ENCODE results near the gene COG3.

COG3 gene

DNA sequence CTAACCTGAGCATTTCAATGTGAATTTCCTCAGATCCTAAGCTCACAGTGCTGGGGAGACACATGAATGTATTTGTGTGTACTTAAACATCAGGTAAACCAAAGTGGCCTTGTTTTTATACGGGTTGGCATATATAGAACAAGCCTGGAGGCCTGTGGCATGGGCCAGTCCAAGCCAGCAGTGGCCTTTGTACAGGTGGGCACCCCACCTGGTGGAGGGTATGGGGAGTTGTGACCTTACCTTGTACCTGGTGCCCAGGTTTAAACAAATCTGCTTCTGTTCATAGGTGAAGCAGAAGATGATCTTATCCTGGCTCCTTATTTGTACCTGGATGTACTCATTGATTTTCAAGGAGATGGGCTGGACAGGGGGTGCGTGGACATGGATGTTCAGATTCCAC is 79.8 kb downstream of the COG3 start:
- DNase-seq (ENCODE audit: extremely low read depth in 1 of 2, low read depth in 1 of 2), result no peak

DNA sequence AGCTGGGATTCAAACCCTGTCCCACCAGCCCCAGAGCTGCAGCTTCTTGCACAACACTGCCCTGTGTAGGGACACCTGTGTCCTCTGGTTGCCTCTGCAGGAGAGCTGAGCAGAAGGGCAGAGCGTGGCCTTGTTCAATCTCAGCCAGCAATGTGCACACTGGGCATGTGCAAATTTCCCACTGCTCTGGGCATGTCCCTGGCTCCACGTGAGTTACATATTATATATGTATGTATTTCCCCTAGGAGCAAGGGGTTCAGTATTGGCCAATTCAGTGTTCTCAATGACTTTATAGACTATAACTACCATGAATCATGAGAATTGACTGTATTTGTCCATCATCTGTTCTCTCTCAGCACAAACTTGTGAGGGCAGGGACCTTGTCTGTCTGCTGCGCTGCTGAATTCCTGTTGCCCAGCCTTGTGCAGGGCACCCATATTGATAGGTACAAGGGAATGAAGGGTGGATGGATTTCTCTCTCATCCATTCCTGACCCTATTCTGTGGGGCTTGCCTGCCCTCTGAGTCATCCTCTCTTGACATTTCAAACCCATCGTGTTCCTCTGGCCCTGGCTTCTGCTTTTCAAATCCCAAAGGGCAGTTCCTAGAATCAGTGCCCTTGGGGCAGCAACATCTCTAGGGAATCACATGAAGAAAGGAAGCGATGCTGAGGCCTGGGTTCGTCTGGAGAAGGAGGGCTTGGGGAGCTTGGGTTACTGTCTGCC is 81.1 kb downstream of the COG3 start:
- DNase-seq (ENCODE audit: extremely low read depth in 1 of 2, low read depth in 1 of 2), result no peak

DNA sequence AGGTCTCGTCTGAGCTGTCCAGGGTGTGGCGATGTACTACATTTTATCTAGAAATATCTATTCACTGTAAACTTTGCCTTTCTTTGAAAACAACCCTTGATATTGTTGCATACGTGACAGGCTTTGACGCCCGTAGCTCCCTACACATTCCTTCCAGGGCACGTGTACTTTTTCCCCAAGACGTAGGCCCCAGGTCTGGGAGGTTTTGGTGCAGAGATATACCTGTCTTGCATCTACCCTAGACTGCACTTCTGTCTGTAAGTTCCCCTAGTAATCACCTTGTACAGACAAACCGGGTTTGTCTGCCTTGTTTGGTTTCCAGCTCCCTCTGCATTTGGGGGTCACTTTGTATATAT is 81.6 kb downstream of the COG3 start:
- no peak for DNase-seq (ENCODE audit: extremely low read depth in 1 of 2, low read depth in 1 of 2)

- DNase-seq (ENCODE audit: extremely low read depth in 1 of 2, low read depth in 1 of 2), result no peak
These were observed 83.5 kb downstream of the COG3 start for GRCh38 chr13:45548281-45548680.

DNA sequence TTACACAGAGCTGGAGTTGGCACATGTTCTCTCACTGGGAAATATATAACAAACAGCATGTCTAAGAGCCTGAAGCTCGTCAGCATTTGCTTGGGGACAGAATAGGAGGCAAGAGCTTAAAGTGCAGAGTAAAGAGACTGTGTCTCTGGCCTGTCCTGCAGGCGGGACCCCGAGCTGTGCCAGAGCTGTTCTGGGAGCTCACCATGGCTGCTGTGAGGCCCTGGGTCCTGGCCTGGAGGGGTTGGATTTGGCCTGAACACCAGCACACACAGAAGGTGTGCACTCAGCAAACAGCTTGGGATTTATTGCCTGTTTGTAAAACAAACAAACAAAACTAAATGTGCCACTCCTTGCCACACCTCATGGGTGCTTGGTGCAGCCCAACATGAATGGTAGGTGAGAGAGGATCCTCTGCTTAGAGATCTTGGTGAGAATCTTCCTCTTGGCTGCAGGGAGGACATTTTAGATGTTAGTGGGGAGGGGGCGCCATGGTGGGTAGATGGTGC is 89.9 kb downstream of the COG3 start:
- DNase-seq (ENCODE audit: extremely low read depth in 1 of 2, low read depth in 1 of 2), result no peak

DNA sequence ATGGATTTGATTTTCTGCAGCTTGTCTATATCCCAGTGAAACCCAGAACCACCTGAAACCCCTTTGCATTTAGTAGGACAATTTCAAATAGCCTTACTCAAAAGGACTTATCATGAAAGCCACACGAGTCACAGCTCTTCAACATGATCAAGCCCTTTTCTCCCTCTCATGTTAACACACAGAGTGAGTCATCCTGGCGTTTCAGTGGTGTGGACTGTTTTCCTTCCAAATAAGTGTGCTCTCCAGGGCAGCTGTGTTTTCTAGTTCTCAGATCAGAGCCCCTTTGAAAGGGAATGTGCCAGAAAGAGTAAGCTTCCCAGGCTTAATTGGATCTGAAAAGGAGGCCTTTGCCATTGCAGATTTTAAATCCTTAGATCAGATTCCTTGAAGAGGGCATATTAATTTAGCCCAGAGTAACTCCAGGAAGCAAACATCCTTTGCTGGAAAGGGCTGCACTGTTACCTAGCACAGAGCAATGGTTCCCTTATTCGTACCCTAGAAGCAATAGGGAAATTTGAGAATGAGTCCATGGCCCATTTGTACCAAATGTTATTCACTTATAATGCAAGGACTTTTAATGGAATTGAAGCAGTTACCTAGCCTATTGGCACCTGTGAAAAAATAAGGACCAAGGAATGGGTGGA is 99.5 kb downstream of the COG3 start:
- no peak for DNase-seq (ENCODE audit: extremely low read depth in 1 of 2, low read depth in 1 of 2)

GRCh38 chr13:45565331-45565730 is 100.6 kb downstream of the COG3 start:
- no peak for DNase-seq (ENCODE audit: extremely low read depth in 1 of 2, low read depth in 1 of 2)

GRCh38 chr13:45575146-45575829 is 110.5 kb downstream of the COG3 start:
- DNase-seq (ENCODE audit: extremely low read depth in 1 of 2, low read depth in 1 of 2), result no peak

DNA sequence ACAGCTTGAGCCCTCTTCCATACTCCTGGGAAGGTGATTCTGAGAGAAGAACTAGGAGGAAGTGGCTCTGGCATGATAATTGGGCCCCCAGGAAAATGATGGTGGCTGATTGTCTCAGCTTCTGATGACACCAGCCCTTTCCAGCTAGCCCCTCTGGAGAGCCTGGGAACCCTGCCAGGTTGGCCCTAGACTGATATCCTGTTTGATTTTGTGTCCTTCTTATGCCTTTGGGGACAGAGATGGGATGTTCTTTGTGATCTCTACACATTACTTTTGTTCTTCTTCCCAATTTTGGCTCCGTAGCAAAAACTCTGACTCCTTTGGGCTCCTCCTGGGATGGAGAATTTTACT is 111.1 kb downstream of the COG3 start:
- DNase-seq (ENCODE audit: extremely low read depth in 1 of 2, low read depth in 1 of 2), result no peak

GRCh38 chr13:45576466-45576865 is 111.7 kb downstream of the COG3 start:
- DNase-seq (ENCODE audit: extremely low read depth in 1 of 2, low read depth in 1 of 2), result no peak

DNA sequence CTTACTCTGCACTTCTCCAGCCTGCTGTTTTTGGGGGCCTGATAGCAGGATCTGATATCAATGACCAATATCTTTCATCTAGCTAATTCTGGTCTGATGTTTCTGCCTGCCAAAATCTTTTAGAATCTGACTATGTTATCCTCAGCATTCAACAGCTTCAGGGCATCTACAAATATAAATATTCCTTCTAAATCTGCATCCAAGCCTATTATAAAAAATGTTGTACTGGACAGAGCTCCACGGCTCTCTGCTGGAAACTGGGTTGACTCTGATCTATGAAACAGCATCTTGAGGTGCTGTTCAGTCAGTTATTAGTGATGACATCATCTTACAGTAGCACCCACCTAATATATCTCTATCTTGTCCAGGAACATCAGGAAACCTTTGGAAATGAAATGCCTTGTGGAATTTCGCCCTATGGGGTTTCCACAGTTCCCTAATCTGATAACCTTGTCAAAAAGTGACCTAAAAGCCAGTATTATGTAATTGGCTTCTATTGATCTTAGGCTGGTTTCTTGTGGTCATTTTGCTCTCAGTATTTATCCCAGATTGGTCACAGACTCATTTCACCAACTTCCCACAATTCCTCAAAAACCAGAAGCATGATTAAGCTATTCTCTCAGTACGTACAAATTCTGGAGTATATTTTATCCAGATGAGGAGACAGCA is 117.8 kb downstream of the COG3 start:
- no peak for DNase-seq (ENCODE audit: extremely low read depth in 1 of 2, low read depth in 1 of 2)

GRCh38 chr13:45584816-45585215 is 120.1 kb downstream of the COG3 start:
- no peak for DNase-seq (ENCODE audit: extremely low read depth in 1 of 2, low read depth in 1 of 2)
